NCI-H2196 (cell line): ENCODE results near the gene SCUBE3.
A peak's percentile ranks its signal among the peaks of the same experiment; 100 is the strongest.

Experiments used
- DNase-seq: peaks from one replicate; lab custom pipeline; 2025; ENCODE audit not compliant: unreplicated experiment; lab: John Stamatoyannopoulos, UW

Gene SCUBE3

GRCh38 chr6:35181308-35181932, 32.3 kb upstream of the SCUBE3 start:
- DNase-seq = no peak

GRCh38 chr6:35181933-35182612, 31.7 kb upstream of the SCUBE3 start:
- DNase-seq = no peak

GRCh38 chr6:35183281-35183680, 30.5 kb upstream of the SCUBE3 start:
- no peak for DNase-seq

GRCh38 chr6:35183935-35184334, 29.8 kb upstream of the SCUBE3 start:
- DNase-seq = no peak

- no peak for DNase-seq
Observed at GRCh38 chr6:35184580-35185301, 29.0 kb upstream of the SCUBE3 start.

- DNase-seq = no peak
Observed at GRCh38 chr6:35185302-35185681, 28.5 kb upstream of the SCUBE3 start.

- DNase-seq = no peak
Observed at GRCh38 chr6:35185971-35186370, 27.8 kb upstream of the SCUBE3 start.

GRCh38 chr6:35186571-35186970, 27.2 kb upstream of the SCUBE3 start:
- DNase-seq = no peak

GRCh38 chr6:35188886-35189285, 24.9 kb upstream of the SCUBE3 start:
- no peak for DNase-seq

GRCh38 chr6:35190306-35190705, 23.4 kb upstream of the SCUBE3 start:
- no peak for DNase-seq

GRCh38 chr6:35191889-35192288, 21.9 kb upstream of the SCUBE3 start:
- no peak for DNase-seq

GRCh38 chr6:35192301-35192860, 21.4 kb upstream of the SCUBE3 start:
- DNase-seq = no peak

- no peak for DNase-seq
Observed at GRCh38 chr6:35194390-35194789, 19.4 kb upstream of the SCUBE3 start.

GRCh38 chr6:35195120-35195780, 18.5 kb upstream of the SCUBE3 start:
- DNase-seq = no peak

- no peak for DNase-seq
Observed at GRCh38 chr6:35197196-35197595, 16.6 kb upstream of the SCUBE3 start.

GRCh38 chr6:35199866-35200265, 13.9 kb upstream of the SCUBE3 start:
- no peak for DNase-seq

GRCh38 chr6:35202066-35202546, 11.7 kb upstream of the SCUBE3 start:
- DNase-seq = no peak

- no peak for DNase-seq
Observed at GRCh38 chr6:35203152-35203670, 10.5 kb upstream of the SCUBE3 start.

- DNase-seq = peak; percentile 31
Observed at GRCh38 chr6:35203680-35204079, 10.1 kb upstream of the SCUBE3 start.

- DNase-seq = no peak
Observed at GRCh38 chr6:35206346-35206745, 7.4 kb upstream of the SCUBE3 start.

GRCh38 chr6:35208419-35208818, 5.3 kb upstream of the SCUBE3 start:
- DNase-seq = no peak
